Activated CD4-positive, alpha-beta T cell treated with anti-CD3 and anti-CD28 coated beads, Interleukin-2, amount 10 ng/mL, durations not matched to agents 7 days and 5 days (primary cell): ENCODE measurements around the gene KLK6. TPM values are rescaled to one million over a fixed set of nuclear protein-coding genes. Genes with fewer than 3 reads are reported as not detected.

Experiments used
- CTCF ChIA-PET: fragments of 350-600 bp; sonication (Branson Sonifier 250); formaldehyde crosslinking; loops from one replicate; lab custom pipeline; 2021; ENCODE audit warnings: antibody characterized with exemption; lab: Charles Lee
- POLR2A ChIA-PET: fragments of 350-600 bp; sonication (Branson Sonifier 250); formaldehyde crosslinking; loops from one replicate; lab custom pipeline; 2021; ENCODE audit warnings: antibody characterized with exemption; lab: Charles Lee
- DNase-seq: peaks from one replicate; pipeline ENCODE4 v3.0.0-alpha.2; 2020
- H3K27ac Mint-ChIP-seq: one replicate; pipeline ENCODE4 v1.8.0; 2021; ENCODE audit warnings: mild to moderate bottlenecking, moderate library complexity, mixed read lengths
- H3K27me3 Mint-ChIP-seq: one replicate; pipeline ENCODE4 v1.8.0; 2021; ENCODE audit warnings: mixed read lengths
- H3K36me3 Mint-ChIP-seq: one replicate; pipeline ENCODE4 v1.8.0; 2021; ENCODE audit warnings: low read depth, mixed read lengths
- H3K4me1 Mint-ChIP-seq: one replicate; pipeline ENCODE4 v1.8.0; 2021; ENCODE audit warnings: mixed read lengths
- H3K4me3 Mint-ChIP-seq: one replicate; pipeline ENCODE4 v1.8.0; 2021; ENCODE audit warnings: mild to moderate bottlenecking, moderate library complexity, mixed read lengths
- H3K9me3 Mint-ChIP-seq: one replicate; pipeline ENCODE4 v1.8.0; 2021; ENCODE audit warnings: mixed read lengths
- total RNA-seq, 2 experiments: library from RNA; stranded (reverse); gene quantifications; one replicate each; pipeline ENCODE4 v1.2.3, GENCODE V29; 2021

Gene KLK6
- total RNA-seq, 2 experiments from 2014 or later, result not detected

DNA sequence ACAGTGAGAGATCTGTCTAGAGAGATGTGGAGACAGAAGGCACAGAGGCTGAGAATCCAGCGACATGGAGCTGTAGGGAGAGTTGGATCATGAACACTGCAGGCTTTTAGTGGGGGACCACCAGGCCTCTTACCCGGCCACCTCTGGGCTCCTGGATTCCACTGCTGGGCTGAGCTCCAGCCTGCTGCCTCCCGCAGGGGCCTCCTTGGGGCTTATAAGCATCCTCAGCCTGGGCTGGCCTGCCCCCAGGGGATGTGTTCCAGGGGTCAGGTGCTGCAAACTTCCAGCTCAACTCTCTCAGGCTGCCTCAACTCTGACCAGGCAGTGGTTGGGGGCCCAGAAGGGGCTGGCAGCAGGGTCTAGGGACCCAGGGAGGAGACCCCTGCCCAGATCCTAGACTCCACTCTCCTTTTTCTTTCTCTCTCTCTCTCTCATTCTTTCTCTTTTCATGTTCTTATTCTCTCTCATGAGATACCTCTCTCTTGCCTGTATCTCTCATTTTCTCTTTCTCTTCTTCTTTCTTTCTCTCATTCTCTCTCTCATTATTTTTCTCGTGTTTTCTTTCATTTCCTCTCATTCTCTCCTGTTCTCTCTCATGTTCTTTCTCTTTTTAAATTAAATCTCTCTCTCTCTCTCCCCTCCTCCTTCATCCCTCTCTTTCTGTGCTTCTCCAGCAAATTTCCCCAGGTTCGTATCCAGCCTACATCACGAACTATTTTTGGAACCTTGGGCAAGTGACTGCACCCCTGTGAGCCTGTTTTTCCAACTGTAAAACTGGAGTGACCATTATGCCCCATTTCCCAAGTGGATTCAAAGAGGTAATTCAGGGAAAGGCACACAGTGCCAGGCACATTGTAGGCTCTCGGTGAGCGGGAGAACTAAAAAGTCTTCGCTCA lies 57.9 kb downstream of the KLK6 start, which contains the start of gene KLK4:
KLK4 (minus strand) TSS at position 190 of the 896 bp plus-strand sequence. CDS start 657 bp downstream, outside the sequence.
- ChIA-PET POLR2A (no interaction called here), CTCF (no interaction called here)
- Mint-ChIP-seq H3K27ac (no peak within 1 kb of the TSS), H3K9me3 (no peaks in the 10 kb centered on the region), H3K4me1 (no peaks in the 10 kb centered on the region), H3K4me3 (no peak within 1 kb of the TSS), H3K27me3 (peaks cover 37% of the 10 kb centered on the region), H3K36me3 (no peaks in the 10 kb centered on the region)
- no peak for DNase-seq

DNA sequence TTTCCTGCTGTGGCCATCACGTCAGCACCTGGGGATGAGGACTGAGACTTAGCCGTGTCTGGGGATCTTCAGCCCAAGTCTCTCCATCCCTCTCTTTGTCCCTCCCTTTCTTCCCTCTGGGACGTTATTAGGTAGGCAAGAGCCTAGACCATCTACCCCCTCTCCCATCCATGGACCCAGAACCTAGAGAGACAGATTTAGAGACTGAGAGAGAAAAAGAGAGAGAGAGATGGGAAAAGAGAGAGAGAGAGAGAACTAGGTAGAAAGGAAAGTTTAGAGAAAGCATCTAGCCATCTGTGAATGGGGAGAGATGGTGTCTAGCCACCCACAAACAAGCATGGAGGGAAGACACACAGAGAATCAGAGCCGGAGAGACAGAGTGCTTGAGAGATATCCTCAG lies 58.7 kb downstream of the KLK6 start:
- Mint-ChIP-seq H3K9me3 (no peaks in the 10 kb centered on the region), H3K4me1 (no peaks in the 10 kb centered on the region), H3K27me3 (peaks cover 38% of the 10 kb centered on the region), H3K36me3 (no peaks in the 10 kb centered on the region), H3K4me3 (no peak overlapping the region), H3K27ac (no peak overlapping the region)
- POLR2A ChIA-PET, result no interaction called here
- no peak for DNase-seq
- CTCF ChIA-PET, result no interaction called here

DNA sequence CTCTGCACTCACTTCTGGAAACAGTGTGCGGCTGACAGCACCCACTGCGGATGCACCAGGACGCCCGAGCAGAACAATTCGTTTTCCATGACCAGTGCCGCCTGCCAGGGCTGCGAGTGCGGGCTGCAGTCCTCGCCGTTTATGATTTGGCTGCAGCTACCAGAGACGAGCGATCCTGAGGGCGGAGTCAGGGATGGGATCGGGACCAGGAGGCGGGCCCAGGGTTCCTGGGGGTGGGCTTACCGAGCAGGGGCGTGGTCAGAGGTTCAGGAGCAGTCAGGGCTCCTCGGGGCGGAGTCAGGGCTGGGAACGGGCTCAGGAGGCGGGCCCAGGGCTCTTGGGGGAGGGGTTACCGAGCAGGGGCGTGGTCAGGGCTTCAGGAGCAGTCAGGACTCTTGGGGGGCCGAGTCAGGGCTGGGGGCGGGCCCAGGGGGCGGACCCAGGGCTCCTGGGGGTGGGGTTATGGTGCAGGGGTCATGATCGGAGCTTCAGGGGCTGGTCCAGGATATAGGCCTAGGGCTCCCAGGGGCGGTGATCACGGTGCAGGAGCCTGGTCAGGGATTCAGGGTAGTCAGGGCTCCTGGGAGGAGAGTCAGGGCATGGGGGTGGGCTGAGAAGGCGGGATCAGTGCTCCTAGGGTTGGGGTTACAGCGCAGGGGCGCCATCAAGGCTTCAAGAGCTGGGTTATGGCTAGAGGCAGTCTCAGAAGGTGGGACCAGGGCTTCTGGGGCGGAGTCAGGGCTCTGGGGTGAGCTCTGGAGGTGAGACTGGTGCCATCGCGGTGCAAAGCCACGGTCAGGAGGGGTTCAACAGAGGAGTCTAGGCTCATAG lies 59.9 kb downstream of the KLK6 start:
- ChIA-PET CTCF (interaction anchor here (1.4 kb wide), 1 partner anchor 184 kb away, joined by 3 read pairs; no protein-coding TSS in a partner anchor), POLR2A (interaction anchor here (0.9 kb wide), 1 partner anchor 13 kb away, joined by 3 read pairs; no protein-coding TSS in a partner anchor)
- peak overlapping the region; percentile 34 for H3K4me3 Mint-ChIP-seq
- no peaks in the 10 kb centered on the region for H3K9me3 Mint-ChIP-seq
- DNase-seq, result peak; percentile 21
- H3K36me3 Mint-ChIP-seq, result no peaks in the 10 kb centered on the region
- no peaks in the 10 kb centered on the region for H3K4me1 Mint-ChIP-seq
- H3K27me3 Mint-ChIP-seq, result peaks cover 39% of the 10 kb centered on the region
- no peak overlapping the region for H3K27ac Mint-ChIP-seq

Other genes starting within 250 kb of the KLK6 start
- not detected for gene SHANK1, start 249.8 kb downstream of the KLK6 start, total RNA-seq
- 1 to 10 TPM; 1.3 to 1.5 TPM for gene CLEC11A, start 246.2 kb downstream of the KLK6 start, total RNA-seq
- gene GPR32, start 199.1 kb downstream of the KLK6 start, total RNA-seq, result not detected
- gene ACP4, start 179.2 kb downstream of the KLK6 start, total RNA-seq, result not detected
- 1 to 10 TPM in 1 of 2 experiments, under 1 TPM in 1; 0.75 to 1.1 TPM for gene KLK1, start 145.8 kb downstream of the KLK6 start, total RNA-seq
- not detected for gene KLK15, start 136.0 kb downstream of the KLK6 start, total RNA-seq
- gene KLK3, start 114.7 kb downstream of the KLK6 start, total RNA-seq, result not detected
- gene KLK2, start 96.2 kb downstream of the KLK6 start, total RNA-seq, result not detected
- not detected for gene KLK4, start 58.2 kb downstream of the KLK6 start, total RNA-seq
- gene KLK5, start 16.6 kb downstream of the KLK6 start, total RNA-seq, result not detected
- gene KLK7, start 14.3 kb upstream of the KLK6 start, total RNA-seq, result not detected
- gene KLK8, start 32.0 kb upstream of the KLK6 start, total RNA-seq, result not detected
- gene KLK10, start 50.1 kb upstream of the KLK6 start, total RNA-seq, result not detected
- not detected for gene KLK11, start 57.0 kb upstream of the KLK6 start, total RNA-seq
- gene KLK12, start 65.4 kb upstream of the KLK6 start, total RNA-seq, result not detected
- gene KLK13, start 95.5 kb upstream of the KLK6 start, total RNA-seq, result not detected
- gene KLK14, start 113.3 kb upstream of the KLK6 start, total RNA-seq, result under 1 TPM; 0.35 to 0.67 TPM
- gene CTU1, start 138.8 kb upstream of the KLK6 start, total RNA-seq, result 1 to 10 TPM; 8.5 to 10.0 TPM
- under 1 TPM; 0.20 to 0.27 TPM for gene SIGLEC9, start 155.3 kb upstream of the KLK6 start, total RNA-seq
- not detected for gene SIGLEC7, start 172.7 kb upstream of the KLK6 start, total RNA-seq